ENCODE results near the gene ACSL5.
"Not testable (repeated sequence)": the region's sequence is repeated elsewhere in the genome, so short reads cannot be mapped to it uniquely, and the experiment has no call there.

Gene ACSL5

DNA sequence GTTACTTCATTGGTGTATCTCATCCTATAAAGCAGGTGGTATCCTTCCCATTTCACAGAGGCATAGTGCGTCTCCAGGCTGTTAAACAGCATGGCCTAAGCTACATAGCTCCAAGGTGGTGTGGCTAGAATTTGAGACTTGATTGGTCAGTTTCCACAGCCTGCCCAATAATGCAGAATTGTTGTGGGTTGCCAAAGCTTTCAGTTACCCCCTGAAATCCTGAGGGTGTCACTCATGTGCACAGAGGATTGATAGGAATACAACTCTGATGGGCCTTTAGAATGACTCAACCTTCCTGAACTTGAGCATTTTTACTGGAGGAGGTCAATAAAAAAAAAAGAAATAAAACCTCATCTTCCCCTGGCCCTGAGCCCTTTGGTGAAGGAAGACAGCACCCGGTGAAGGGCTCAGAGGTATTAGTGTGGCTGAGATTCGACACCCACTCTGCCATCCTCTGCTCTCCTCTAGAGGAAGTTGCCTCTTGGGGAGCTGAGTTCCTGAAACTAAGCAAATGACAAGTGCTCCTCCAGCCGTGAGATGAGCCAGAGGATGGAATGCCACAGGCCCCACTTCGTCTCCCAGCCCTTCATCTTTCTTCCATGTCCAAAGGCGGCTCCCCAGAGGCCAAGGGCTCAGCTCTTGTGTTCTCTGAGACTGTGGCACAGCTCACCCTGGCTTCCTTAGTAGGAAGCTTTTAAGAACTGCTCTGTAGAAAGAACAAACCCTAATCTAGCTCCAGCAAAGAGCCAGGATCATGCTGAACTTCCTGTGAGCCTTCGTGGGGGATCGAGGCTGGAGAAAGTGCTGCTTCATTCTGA, 1.0 kb downstream of the ACSL5 start:
- H3K4me3 ChIP-seq (ENCODE audit: low read depth, low read length) = no peak overlapping the region
- in situ Hi-C loops (cut with HindIII; ENCODE audit: low sequenced_read_pairs) = no loop called here
- no peak for TF ChIP-seq CTCF (IDR thresholded peaks at IDR 0.05; ENCODE audit: low read depth, low read length, missing control alignments)
- DNase-seq (ENCODE audit: low read depth) = no peak

DNA sequence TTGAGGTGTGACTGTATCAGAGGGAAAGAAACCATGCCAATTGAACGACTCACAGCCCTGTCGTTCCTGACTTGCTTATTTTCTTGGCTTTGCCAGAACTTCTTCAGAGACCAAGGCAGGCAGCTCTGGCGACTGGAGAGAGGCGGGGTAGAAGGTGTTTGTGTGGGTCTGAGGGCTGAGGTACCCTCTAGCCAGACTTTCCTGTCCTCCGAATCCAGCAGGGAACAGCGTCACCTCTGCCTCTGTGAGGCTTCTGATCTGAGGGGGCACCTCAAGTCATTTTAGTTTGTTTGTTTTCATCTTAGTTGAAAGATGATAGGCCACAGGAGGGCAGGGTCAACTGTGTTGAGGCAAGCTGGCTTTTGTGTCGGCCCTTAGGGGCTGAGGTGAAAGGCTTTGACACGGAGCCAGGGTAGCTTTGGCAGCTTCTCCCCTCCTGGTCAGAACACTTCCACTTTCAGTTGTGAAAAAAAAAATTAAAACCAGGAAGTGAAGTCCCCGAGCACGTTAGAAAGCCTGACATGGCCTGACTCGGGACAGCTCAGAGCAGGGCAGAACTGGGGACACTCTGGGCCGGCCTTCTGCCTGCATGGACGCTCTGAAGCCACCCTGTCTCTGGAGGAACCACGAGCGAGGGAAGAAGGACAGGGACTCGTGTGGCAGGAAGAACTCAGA, 1.9 kb downstream of the ACSL5 start:
- in situ Hi-C loops (cut with HindIII; ENCODE audit: low sequenced_read_pairs) = no loop called here
- no peak for DNase-seq (ENCODE audit: low read depth)
- H3K4me3 ChIP-seq (ENCODE audit: low read depth, low read length) = no peak overlapping the region
- TF ChIP-seq CTCF (IDR thresholded peaks at IDR 0.05; ENCODE audit: low read depth, low read length, missing control alignments) = no peak

DNA sequence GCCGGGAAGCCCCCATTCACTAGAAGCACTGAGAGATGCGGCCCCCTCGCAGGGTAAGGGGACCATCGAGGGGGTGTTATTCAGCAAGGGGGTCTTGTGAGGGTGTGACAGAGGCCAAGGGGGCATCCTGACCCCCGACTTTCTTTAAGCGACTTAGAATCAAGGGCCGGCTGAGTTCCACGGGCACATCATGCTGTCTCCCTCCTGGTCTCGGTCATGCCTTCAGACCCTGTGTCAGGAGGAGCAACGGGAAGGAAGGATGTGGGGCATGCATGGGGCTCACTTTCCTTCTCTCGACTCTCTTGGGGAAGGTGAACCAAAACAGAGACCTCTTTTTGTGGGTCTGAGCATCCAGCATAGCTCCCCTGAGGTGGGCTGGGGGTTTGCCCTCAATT, 2.5 kb downstream of the ACSL5 start:
- H3K4me3 ChIP-seq (ENCODE audit: low read depth, low read length) = no peak overlapping the region
- in situ Hi-C loops (cut with HindIII; ENCODE audit: low sequenced_read_pairs) = no loop called here
- TF ChIP-seq CTCF (IDR thresholded peaks at IDR 0.05; ENCODE audit: low read depth, low read length, missing control alignments) = no peak
- DNase-seq (ENCODE audit: low read depth) = no peak

DNA sequence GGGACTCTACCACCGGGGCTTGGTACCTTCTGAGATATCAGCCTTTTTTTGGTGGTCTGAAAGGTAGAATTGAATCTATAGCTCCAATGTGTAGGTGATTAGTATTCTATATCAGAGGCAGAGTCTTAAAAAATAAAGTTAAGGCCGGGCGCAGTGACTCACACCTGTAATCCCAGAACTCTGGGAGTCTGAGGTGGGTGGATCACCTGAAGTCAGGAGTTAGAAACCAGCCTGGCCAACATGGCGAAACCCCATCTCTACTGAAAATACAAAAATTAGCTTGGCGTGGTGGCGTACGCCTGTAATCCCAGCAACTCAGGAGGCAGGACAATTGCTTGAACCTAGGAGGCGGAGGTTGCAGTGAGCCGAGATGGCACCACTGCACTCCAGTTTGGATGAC, 3.2 kb downstream of the ACSL5 start:
- H3K4me3 ChIP-seq (ENCODE audit: low read depth, low read length); in situ Hi-C loops (cut with HindIII; ENCODE audit: low sequenced_read_pairs); DNase-seq (ENCODE audit: low read depth): not testable (repeated sequence)

DNA sequence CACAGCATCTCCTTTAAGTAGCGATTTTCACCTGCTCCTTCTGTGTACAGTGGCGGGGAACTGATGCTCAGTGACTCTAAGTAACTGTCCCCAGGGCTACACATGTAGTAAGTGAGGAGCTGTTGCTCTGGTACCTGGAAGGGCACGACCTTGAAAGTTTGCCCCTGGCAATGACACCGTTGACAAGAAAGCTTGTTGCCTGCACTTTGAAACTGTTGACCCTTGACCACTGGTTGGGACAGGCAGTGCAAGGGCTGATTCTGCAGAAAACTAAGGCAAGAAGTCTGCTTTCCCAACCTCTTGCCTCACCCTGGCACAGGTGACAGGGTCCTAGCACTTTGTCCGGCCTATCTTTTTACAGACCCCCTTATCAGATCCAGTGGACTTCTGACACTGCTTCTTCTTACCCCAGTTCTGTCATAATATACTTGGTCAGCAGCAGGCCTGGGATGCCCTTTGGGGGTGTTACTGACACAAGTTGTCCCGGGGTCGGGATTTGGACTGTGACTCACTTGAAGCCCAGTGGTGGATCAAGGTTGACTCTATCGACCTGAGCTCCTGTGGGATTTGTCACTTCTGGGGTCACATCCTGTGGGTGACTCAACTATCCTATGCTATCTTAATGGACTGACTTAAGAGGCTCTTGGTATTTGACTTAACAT, 5.8 kb downstream of the ACSL5 start:
- DNase-seq (ENCODE audit: low read depth) = no peak
- no peak for TF ChIP-seq CTCF (IDR thresholded peaks at IDR 0.05; ENCODE audit: low read depth, low read length, missing control alignments)
- in situ Hi-C loops (cut with HindIII; ENCODE audit: low sequenced_read_pairs) = no loop called here
- no peak overlapping the region for H3K4me3 ChIP-seq (ENCODE audit: low read depth, low read length)

DNA sequence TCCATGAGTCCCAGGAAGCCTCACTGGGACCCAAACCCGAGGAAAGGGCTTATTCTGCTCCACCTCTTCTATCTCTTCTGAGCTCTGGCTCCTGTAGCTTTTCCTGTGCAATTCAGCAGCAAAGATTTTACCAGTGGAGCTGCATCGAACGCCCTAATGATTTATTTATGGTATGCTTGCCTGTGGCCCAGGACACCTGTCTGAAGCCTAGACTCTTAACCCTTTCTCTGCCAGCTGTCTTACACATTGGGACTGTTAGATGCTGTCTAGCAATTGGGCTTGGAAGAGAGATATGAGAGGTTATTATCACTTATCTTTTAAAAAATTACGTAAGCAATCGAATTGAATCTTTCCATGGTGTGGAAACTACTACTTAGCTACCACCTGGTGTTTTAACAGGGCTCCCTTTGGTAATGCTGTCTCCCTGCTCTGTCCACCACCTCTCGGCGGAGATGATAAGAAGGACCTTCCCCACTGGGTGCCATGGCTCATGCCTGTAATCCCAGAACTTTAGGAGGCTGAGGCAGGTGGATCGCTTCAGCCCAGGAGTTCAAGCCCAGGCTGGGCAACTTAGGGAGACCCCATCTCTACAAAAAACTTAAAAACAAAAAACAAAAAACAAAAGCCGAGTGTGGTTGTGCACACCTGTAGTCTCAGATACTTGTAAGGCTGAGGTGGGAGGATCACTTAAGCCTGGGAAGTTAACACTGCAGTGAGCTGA, 8.8 kb downstream of the ACSL5 start:
- no peak overlapping the region for H3K4me3 ChIP-seq (ENCODE audit: low read depth, low read length)
- no peak for DNase-seq (ENCODE audit: low read depth)
- in situ Hi-C loops (cut with HindIII; ENCODE audit: low sequenced_read_pairs) = no loop called here
- no peak for TF ChIP-seq CTCF (IDR thresholded peaks at IDR 0.05; ENCODE audit: low read depth, low read length, missing control alignments)

All from astrocyte of the cerebellum (primary cell).